ELR (cell line): ENCODE results near the gene CEP162.
A peak's percentile ranks its signal among the peaks of the same experiment; 100 is the strongest.
"Not testable (repeated sequence)": the region's sequence is repeated elsewhere in the genome, so short reads cannot be mapped to it uniquely, and the experiment has no call there.

Experiments used
- DNase-seq: peaks from one replicate; pipeline ENCODE4 v3.0.0-alpha.2; 2015; ENCODE audit warnings: low read depth

Gene CEP162

GRCh38 chr6:84227434-84228197, at the start of gene CEP162:
CEP162 (minus strand) TSS chr6:84227643; CDS start chr6:84226393, 1,250 bp downstream.
- peak; percentile 86 for DNase-seq

GRCh38 chr6:84274856-84275255, 47.4 kb upstream of the CEP162 start:
- no peak for DNase-seq

GRCh38 chr6:84273048-84273809, 45.8 kb upstream of the CEP162 start:
- DNase-seq, result no peak

GRCh38 chr6:84272298-84272697, 44.9 kb upstream of the CEP162 start:
- no peak for DNase-seq

- DNase-seq, result no peak
Observed at GRCh38 chr6:84271061-84271716, 43.7 kb upstream of the CEP162 start.

GRCh38 chr6:84269947-84270733, 42.7 kb upstream of the CEP162 start:
- no peak for DNase-seq

GRCh38 chr6:84268781-84269180, 41.3 kb upstream of the CEP162 start:
- DNase-seq, result no peak

GRCh38 chr6:84263557-84263956, 36.1 kb upstream of the CEP162 start:
- no peak for DNase-seq

GRCh38 chr6:84260926-84261325, 33.5 kb upstream of the CEP162 start:
- DNase-seq, result no peak

- no peak for DNase-seq
Observed at GRCh38 chr6:84260196-84260595, 32.8 kb upstream of the CEP162 start.

GRCh38 chr6:84258866-84259265, 31.4 kb upstream of the CEP162 start:
- no peak for DNase-seq

GRCh38 chr6:84258268-84258667, 30.8 kb upstream of the CEP162 start:
- DNase-seq, result no peak

GRCh38 chr6:84255641-84256040, 28.2 kb upstream of the CEP162 start:
- DNase-seq, result no peak

GRCh38 chr6:84253380-84253779, 25.9 kb upstream of the CEP162 start:
- no peak for DNase-seq

GRCh38 chr6:84251891-84252539, 24.6 kb upstream of the CEP162 start:
- no peak for DNase-seq

GRCh38 chr6:84249724-84250123, 22.3 kb upstream of the CEP162 start:
- no peak for DNase-seq

GRCh38 chr6:84244416-84245081, 17.1 kb upstream of the CEP162 start:
- DNase-seq, result not testable (repeated sequence)

GRCh38 chr6:84243240-84243639, 15.8 kb upstream of the CEP162 start:
- DNase-seq, result peak; percentile 9

GRCh38 chr6:84242265-84242664, 14.8 kb upstream of the CEP162 start:
- DNase-seq, result no peak

- no peak for DNase-seq
Observed at GRCh38 chr6:84228198-84228543, 728 bp upstream of the CEP162 start.

GRCh38 chr6:84227044-84227433, 404 bp downstream of the CEP162 start:
- peak; percentile 13 for DNase-seq
